GM23248 (cell line): ENCODE measurements around the gene XXYLT1. TPM values are rescaled to one million over a fixed set of nuclear protein-coding genes. Genes with fewer than 3 reads are reported as not detected.

Experiments used
- DNase-seq: peaks from one replicate; pipeline ENCODE4 v3.0.0-alpha.2; 2015
- H2AFZ ChIP-seq: fragments of 200-600 bp; sonication (generic); 2 replicates; pipeline ENCODE4 v1.6.1; 2016; ENCODE audit warnings: antibody characterized with exemption
- H3F3A ChIP-seq: fragments of 200-600 bp; sonication (generic); 2 replicates; pipeline ENCODE4 v1.6.1; 2016; ENCODE audit warnings: mild to moderate bottlenecking, antibody characterized with exemption, mixed run types; ENCODE audit not compliant: insufficient read depth
- H3K27ac ChIP-seq: fragments of 200-600 bp; sonication (generic); 2 replicates; pipeline ENCODE4 v1.5.1; 2016; ENCODE audit warnings: mild to moderate bottlenecking
- H3K27me3 ChIP-seq: fragments of 200-600 bp; sonication (generic); replicated peaks from 2 replicates; pipeline ENCODE4 v1.6.1; 2016; ENCODE audit warnings: mild to moderate bottlenecking; ENCODE audit not compliant: insufficient read depth
- H3K36me3 ChIP-seq: fragments of 200-600 bp; sonication (generic); 2 replicates; pipeline ENCODE4 v1.6.1; 2016; ENCODE audit warnings: low read depth, mild to moderate bottlenecking
- H3K4me1 ChIP-seq: fragments of 200-600 bp; sonication (generic); 2 replicates; pipeline ENCODE4 v1.6.1; 2016; ENCODE audit warnings: mild to moderate bottlenecking; ENCODE audit not compliant: insufficient read depth
- H3K4me2 ChIP-seq: fragments of 200-600 bp; sonication (generic); one replicate; pipeline ENCODE4 v1.6.1; 2016; ENCODE audit warnings: mild to moderate bottlenecking; ENCODE audit not compliant: unreplicated experiment
- H3K4me3 ChIP-seq: fragments of 200-600 bp; sonication (generic); 2 replicates; pipeline ENCODE4 v1.5.1; 2016; ENCODE audit warnings: mild to moderate bottlenecking
- H3K79me2 ChIP-seq: fragments of 200-600 bp; sonication (generic); 2 replicates; pipeline ENCODE4 v1.6.1; 2016; ENCODE audit warnings: mild to moderate bottlenecking; ENCODE audit not compliant: insufficient read depth
- H3K9ac ChIP-seq: fragments of 200-600 bp; sonication (generic); 2 replicates; pipeline ENCODE4 v1.6.1; 2016; ENCODE audit warnings: mild to moderate bottlenecking
- H3K9me2 ChIP-seq: fragments of 200-600 bp; sonication (generic); 2 replicates; pipeline ENCODE4 v1.6.1; 2016; ENCODE audit warnings: mixed run types, mild to moderate bottlenecking, moderate library complexity; ENCODE audit not compliant: insufficient read depth
- H3K9me3 ChIP-seq: fragments of 200-600 bp; sonication (generic); one replicate; pipeline ENCODE4 v1.6.1; 2017; ENCODE audit warnings: low read depth
- H4K20me1 ChIP-seq: fragments of 200-600 bp; sonication (generic); 2 replicates; pipeline ENCODE4 v1.6.0; 2016; ENCODE audit not compliant: insufficient read depth
- EZH2 ChIP-seq: fragments of 200-600 bp; sonication (generic); IDR thresholded peaks from 2 replicates; pipeline ENCODE4 v1.6.1; 2018; ENCODE audit warnings: antibody characterized with exemption, mild to moderate bottlenecking; ENCODE audit not compliant: insufficient read depth, poor library complexity, severe bottlenecking
- EZH2phosphoT487 ChIP-seq: fragments of 200-600 bp; sonication (generic); IDR thresholded peaks from 2 replicates; pipeline ENCODE4 v1.6.1; 2018; ENCODE audit warnings: antibody characterized with exemption, moderate library complexity, mild to moderate bottlenecking, low read depth; ENCODE audit not compliant: insufficient read depth
- WGBS, 2 experiments: methylation state at CpG; one replicate each; pipeline ENCODE4 v1.1.6; 2015 to 2017; ENCODE audit warnings: low lambda C conversion rate in 2 of 2, low coverage in 1 of 2; ENCODE audit errors: missing lambda C conversion rate in 2 of 2; 5-methylcytosine and 5-hydroxymethylcytosine counted together
- in situ Hi-C: fragments of 300-500 bp; cut with MboI; formaldehyde crosslinking; loops from 2 replicates; pipeline ENCODE4 v1.15.0; 2020
- polyA plus RNA-seq: library from polyadenylated mRNA; unstranded; fragments of >200 nt; fragmentation: Nextera tagmentation; extraction: Ambion mirVana; gene quantifications from 2 replicates; pipeline ENCODE4 v1.2.1, GENCODE V29; 2016
- total RNA-seq: library from RNA; depleted of rRNA; stranded (reverse); fragments of >200 nt; shearing (Covaris generic); gene quantifications from 2 replicates; pipeline ENCODE4 v1.2.3, GENCODE V29; 2014

Gene XXYLT1
- total and polyA plus RNA-seq, 2 experiments from 2014 or later = 22.8 to 44.7 TPM

- no peak for DNase-seq
- H3K79me2 ChIP-seq = no peaks in the 10 kb centered on the region
- in situ Hi-C loops = no loop called here
- no peak for TF ChIP-seq EZH2
- no peak for TF ChIP-seq EZH2phosphoT487
- no peaks in the 10 kb centered on the region for H3K27me3 ChIP-seq
- 87 to 91% methylated on average over 12 to 42 of the region's 42 CpGs for WGBS, 2 experiments
- H3K4me1 ChIP-seq = no peaks in the 10 kb centered on the region
- H3K9me2 ChIP-seq = no peaks in the 10 kb centered on the region
- no peak overlapping the region for H3K27ac ChIP-seq
- H3K4me2 ChIP-seq = no peak overlapping the region
- no peaks in the 10 kb centered on the region for H3F3A ChIP-seq
- H3K9ac ChIP-seq = no peak overlapping the region
- H3K9me3 ChIP-seq = no peaks in the 10 kb centered on the region
- no peaks in the 10 kb centered on the region for H4K20me1 ChIP-seq
- H3K4me3 ChIP-seq = no peak overlapping the region
- H3K36me3 ChIP-seq = no peaks in the 10 kb centered on the region
- H2AFZ ChIP-seq = no peak overlapping the region
Observed at GRCh38 chr3:195065142-195065863, 205.7 kb downstream of the XXYLT1 start.

GRCh38 chr3:195064300-195064931, 206.5 kb downstream of the XXYLT1 start:
- Histone ChIP-seq H3K27ac (no peak overlapping the region), H3K9me2 (no peaks in the 10 kb centered on the region), H3K4me1 (no peaks in the 10 kb centered on the region), H3K4me3 (no peak overlapping the region), H3K9ac (no peak overlapping the region), H3K4me2 (no peak overlapping the region), H3K79me2 (no peaks in the 10 kb centered on the region), H3K36me3 (no peaks in the 10 kb centered on the region), H2AFZ (no peak overlapping the region), H3K9me3 (no peaks in the 10 kb centered on the region), H3F3A (no peaks in the 10 kb centered on the region), H4K20me1 (no peaks in the 10 kb centered on the region), H3K27me3 (no peaks in the 10 kb centered on the region)
- in situ Hi-C loops = no loop called here
- TF ChIP-seq EZH2 = no peak
- no peak for TF ChIP-seq EZH2phosphoT487
- no peak for DNase-seq
- 73 to 76% methylated on average over 8 of the region's 8 CpGs for WGBS, 2 experiments

DNA sequence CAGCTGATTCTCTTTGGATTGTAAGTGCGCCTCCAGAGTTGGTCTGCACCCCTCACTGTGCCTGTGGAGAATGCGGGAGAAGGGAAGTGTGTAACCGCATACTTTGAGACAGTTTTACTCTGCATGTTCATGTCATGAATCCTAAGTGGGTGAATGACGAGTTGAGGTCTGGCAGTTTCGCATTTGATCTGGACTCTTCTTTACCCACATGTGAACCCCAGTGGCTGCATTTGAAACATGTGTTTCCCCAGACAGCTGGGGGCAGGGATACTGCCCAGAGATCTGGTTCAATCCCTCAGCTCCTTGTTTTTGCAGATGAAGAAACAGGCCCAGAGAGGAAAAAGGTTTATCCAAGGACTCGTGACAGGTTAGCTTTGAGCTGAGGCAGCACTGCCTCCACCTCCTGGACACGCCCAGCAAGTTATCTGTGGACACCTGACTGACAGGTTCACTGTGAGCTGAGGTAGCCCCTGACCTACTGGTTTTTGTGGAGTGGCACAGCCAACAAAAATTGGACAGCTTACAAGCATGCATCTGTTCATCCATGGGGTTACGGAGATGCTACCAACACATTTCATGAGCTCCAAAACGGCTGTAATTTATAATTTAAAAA, 207.3 kb downstream of the XXYLT1 start:
- no peaks in the 10 kb centered on the region for H3K9me3 ChIP-seq
- no peak for DNase-seq
- H3K36me3 ChIP-seq = no peaks in the 10 kb centered on the region
- no peak overlapping the region for H3K9ac ChIP-seq
- H3K4me2 ChIP-seq = no peak overlapping the region
- in situ Hi-C loops = no loop called here
- H3K27me3 ChIP-seq = no peaks in the 10 kb centered on the region
- no peaks in the 10 kb centered on the region for H3F3A ChIP-seq
- H3K4me3 ChIP-seq = no peak overlapping the region
- H2AFZ ChIP-seq = no peak overlapping the region
- H4K20me1 ChIP-seq = no peaks in the 10 kb centered on the region
- 69 to 72% methylated on average over 9 of the region's 9 CpGs for WGBS, 2 experiments
- H3K4me1 ChIP-seq = no peaks in the 10 kb centered on the region
- no peaks in the 10 kb centered on the region for H3K9me2 ChIP-seq
- TF ChIP-seq EZH2 (no peak), EZH2phosphoT487 (no peak)
- H3K27ac ChIP-seq = no peak overlapping the region
- no peaks in the 10 kb centered on the region for H3K79me2 ChIP-seq

- DNase-seq = no peak
- in situ Hi-C loops = no loop called here
- no peak for TF ChIP-seq EZH2
- no peak for TF ChIP-seq EZH2phosphoT487
- H3K9me3 ChIP-seq = no peaks in the 10 kb centered on the region
- H3K4me2 ChIP-seq = no peak overlapping the region
- H3K27ac ChIP-seq = no peak overlapping the region
- H3F3A ChIP-seq = no peaks in the 10 kb centered on the region
- H3K9me2 ChIP-seq = no peaks in the 10 kb centered on the region
- H3K36me3 ChIP-seq = no peaks in the 10 kb centered on the region
- no peak overlapping the region for H3K9ac ChIP-seq
- no peaks in the 10 kb centered on the region for H3K27me3 ChIP-seq
- H3K79me2 ChIP-seq = no peaks in the 10 kb centered on the region
- H3K4me1 ChIP-seq = no peaks in the 10 kb centered on the region
- H2AFZ ChIP-seq = no peak overlapping the region
- 76 to 78% methylated on average over 19 to 20 of the region's 20 CpGs for WGBS, 2 experiments
- H4K20me1 ChIP-seq = no peaks in the 10 kb centered on the region
- H3K4me3 ChIP-seq = no peak overlapping the region
Observed at GRCh38 chr3:195062866-195063540, 208.0 kb downstream of the XXYLT1 start.
